Measurements from ENCODE around the gene MLF2.

The MLF2 gene

GRCh38 chr12:6754411-6754810 is 1.5 kb upstream of the MLF2 start:
- no peak for DNase-seq
- H3K4me3 Mint-ChIP-seq: peak overlapping the region; percentile 13
- no peak for TF ChIP-seq CTCF (IDR thresholded peaks at IDR 0.05)
- peaks cover 14% of the 10 kb centered on the region for H3K27me3 Mint-ChIP-seq (ENCODE audit: low read depth, poor library complexity)
- peaks cover 17% of the 10 kb centered on the region for H3K36me3 Mint-ChIP-seq (ENCODE audit: low read depth)
- peak overlapping the region; percentile 91 for H3K27ac Mint-ChIP-seq
- peaks cover 68% of the 10 kb centered on the region for H3K4me1 Mint-ChIP-seq
- H3K9me3 Mint-ChIP-seq: no peaks in the 10 kb centered on the region

- peak overlapping the region; percentile 91 for H3K27ac Mint-ChIP-seq
- peaks cover 14% of the 10 kb centered on the region for H3K27me3 Mint-ChIP-seq (ENCODE audit: low read depth, poor library complexity)
- no peaks in the 10 kb centered on the region for H3K9me3 Mint-ChIP-seq
- peak; percentile 93 for TF ChIP-seq CTCF (IDR thresholded peaks at IDR 0.05)
- peaks cover 63% of the 10 kb centered on the region for H3K4me1 Mint-ChIP-seq
- H3K4me3 Mint-ChIP-seq: peak overlapping the region; percentile 96
- peak; percentile 21 for DNase-seq
- peaks cover 22% of the 10 kb centered on the region for H3K36me3 Mint-ChIP-seq (ENCODE audit: low read depth)
These were observed 923 bp upstream of the MLF2 start for GRCh38 chr12:6753772-6754356.

GRCh38 chr12:6752167-6752920 is 597 bp downstream of the MLF2 start:
- no peak for TF ChIP-seq CTCF (IDR thresholded peaks at IDR 0.05)
- H3K27ac Mint-ChIP-seq: peak overlapping the region; percentile 96
- no peaks in the 10 kb centered on the region for H3K9me3 Mint-ChIP-seq
- DNase-seq: peak; percentile 67
- peaks cover 35% of the 10 kb centered on the region for H3K36me3 Mint-ChIP-seq (ENCODE audit: low read depth)
- peak overlapping the region; percentile 96 for H3K4me3 Mint-ChIP-seq
- H3K27me3 Mint-ChIP-seq (ENCODE audit: low read depth, poor library complexity): peaks cover 11% of the 10 kb centered on the region
- H3K4me1 Mint-ChIP-seq: peaks cover 57% of the 10 kb centered on the region

- DNase-seq: no peak
- Mint-ChIP-seq H3K27ac (peak overlapping the region; percentile 96), H3K4me1 (peaks cover 51% of the 10 kb centered on the region), H3K9me3 (no peaks in the 10 kb centered on the region), H3K36me3 (ENCODE audit: low read depth) (peaks cover 41% of the 10 kb centered on the region), H3K4me3 (peak overlapping the region; percentile 96), H3K27me3 (ENCODE audit: low read depth, poor library complexity) (peaks cover 10% of the 10 kb centered on the region)
- TF ChIP-seq CTCF (IDR thresholded peaks at IDR 0.05): no peak
These were observed 1.2 kb downstream of the MLF2 start for GRCh38 chr12:6751767-6752166.

- DNase-seq: no peak
- Mint-ChIP-seq H3K9me3 (no peaks in the 10 kb centered on the region), H3K27me3 (ENCODE audit: low read depth, poor library complexity) (peaks cover 5% of the 10 kb centered on the region), H3K27ac (no peak overlapping the region), H3K36me3 (ENCODE audit: low read depth) (peaks cover 46% of the 10 kb centered on the region), H3K4me1 (peaks cover 54% of the 10 kb centered on the region), H3K4me3 (no peak overlapping the region)
- no peak for TF ChIP-seq CTCF (IDR thresholded peaks at IDR 0.05)
These were observed 2.4 kb downstream of the MLF2 start for GRCh38 chr12:6750506-6750905.
